A673 (cell line): ENCODE measurements around the gene RAPGEF5. TPM values are rescaled to one million over a fixed set of nuclear protein-coding genes. Genes with fewer than 3 reads are reported as not detected.
"Not testable (repeated sequence)": the region's sequence is repeated elsewhere in the genome, so short reads cannot be mapped to it uniquely, and the experiment has no call there.

ENCODE experiments used
- BruUV-seq: library from RNA; stranded (reverse); fragments of 400-500 nt; replicated peaks from 2 replicates; lab custom pipeline; 2021; lab: Mats Ljungman, UMichigan
- CTCF ChIA-PET: fragments of 300-600 bp; sonication (Branson Sonifier 250); formaldehyde crosslinking; loops from one replicate; lab custom pipeline; 2022; ENCODE audit warnings: antibody characterized with exemption; lab: Charles Lee
- POLR2A ChIA-PET: fragments of 300-600 bp; sonication (Branson Sonifier 250); formaldehyde crosslinking; loops from one replicate; lab custom pipeline; 2022; ENCODE audit warnings: antibody characterized with exemption; ENCODE audit not compliant: low non-redundant PET; lab: Charles Lee
- DNase-seq: peaks from one replicate; pipeline ENCODE4 v3.0.0-alpha.2; 2015; ENCODE audit warnings: low spot score
- H3K27ac ChIP-seq: fragments of 200-600 bp; sonication (generic); 2 replicates; pipeline ENCODE4 v1.5.1; 2016; ENCODE audit warnings: mixed run types, low read depth, mild to moderate bottlenecking, mixed read lengths, antibody characterized with exemption, low read length; ENCODE audit not compliant: poor library complexity, severe bottlenecking
- H3K27me3 ChIP-seq: fragments of 200-600 bp; sonication (generic); replicated peaks from 2 replicates; pipeline ENCODE4 v1.6.1; 2017; ENCODE audit warnings: mixed run types, low read depth, mild to moderate bottlenecking, mixed read lengths, antibody characterized with exemption, low read length; ENCODE audit not compliant: insufficient read depth, poor library complexity
- H3K36me3 ChIP-seq: fragments of 200-600 bp; sonication (generic); 2 replicates; pipeline ENCODE4 v1.6.1; 2016; ENCODE audit warnings: mixed run types, mild to moderate bottlenecking, mixed read lengths, antibody characterized with exemption, low read length; ENCODE audit not compliant: insufficient read depth, poor library complexity, severe bottlenecking
- H3K4me1 ChIP-seq: fragments of 200-600 bp; sonication (generic); 2 replicates; pipeline ENCODE4 v1.6.1; 2017; ENCODE audit warnings: mixed run types, mild to moderate bottlenecking, mixed read lengths, antibody characterized with exemption, low read length; ENCODE audit not compliant: insufficient read depth, poor library complexity, severe bottlenecking
- H3K4me3 ChIP-seq: fragments of 200-600 bp; sonication (generic); 2 replicates; pipeline ENCODE4 v1.5.1; 2016; ENCODE audit warnings: low read depth, mixed run types, mild to moderate bottlenecking, mixed read lengths, low read length; ENCODE audit not compliant: poor library complexity, severe bottlenecking
- H3K9me3 ChIP-seq: fragments of 200-600 bp; sonication (generic); 2 replicates; pipeline ENCODE4 v1.6.1; 2016; ENCODE audit warnings: mixed run types, low read depth, mild to moderate bottlenecking, mixed read lengths, antibody characterized with exemption, low read length; ENCODE audit not compliant: poor library complexity, severe bottlenecking
- CTCF ChIP-seq: fragments of 300-800, 200-600 bp; sonication (generic); conservative IDR thresholded peaks from 2 replicates; pipeline ENCODE4 v1.5.1; 2017; ENCODE audit warnings: low read depth, mild to moderate bottlenecking, antibody characterized with exemption, low read length, moderate library complexity, mixed read lengths
- EZH2 ChIP-seq: fragments of 200-600 bp; sonication (generic); IDR thresholded peaks from 2 replicates; pipeline ENCODE4 v1.6.1; 2017; ENCODE audit warnings: borderline replicate concordance, low read depth, mild to moderate bottlenecking, mixed read lengths, antibody characterized with exemption, low read length; ENCODE audit not compliant: poor library complexity, severe bottlenecking
- intact Hi-C: fragments of 100-400 bp; cut with micrococcal nuclease; formaldehyde crosslinking; loops from one replicate; pipeline ENCODE4 v1.10.0; 2022; ENCODE audit not compliant: unreplicated experiment
- total RNA-seq: library from RNA; stranded (reverse); gene quantifications from 2 replicates; pipeline ENCODE4 v1.2.3, GENCODE V29; 2021

RAPGEF5 gene
- total RNA-seq, 1 experiment from 2014 or later: 10.7 TPM

GRCh38 chr7:22082886-22083703 is 273.9 kb downstream of the RAPGEF5 start:
- Histone ChIP-seq H3K36me3 (no peaks in the 10 kb centered on the region), H3K4me1 (peaks cover 5% of the 10 kb centered on the region), H3K27ac (no peak overlapping the region), H3K27me3 (peaks cover 18% of the 10 kb centered on the region), H3K9me3 (no peaks in the 10 kb centered on the region), H3K4me3 (peak overlapping the region; percentile 61)
- ChIA-PET CTCF (interaction anchor here (0.6 to 0.9 kb wide), 5 partner anchors 32 to 832 kb away, joined by 3 to 7 read pairs (median 3); no protein-coding TSS in a partner anchor), POLR2A (interaction anchor here (0.6 kb wide), 1 partner anchor 219 kb away, joined by 10 read pairs; no protein-coding TSS in a partner anchor)
- peak; percentile 99 for TF ChIP-seq CTCF
- no peak for TF ChIP-seq EZH2
- intact Hi-C loops: loop anchor here (5.0 to 10.0 kb wide), 5 partner anchors 81 to 1298 kb away; partner anchors contain the start of genes DNAH11 and SP8
- no TSS peak for BruUV-seq
- peak; percentile 87 for DNase-seq

- H3K9me3 ChIP-seq: no peaks in the 10 kb centered on the region
- H3K4me1 ChIP-seq: peaks cover 5% of the 10 kb centered on the region
- peak; percentile 31 for DNase-seq
- intact Hi-C loops: loop anchor here (5.0 to 10.0 kb wide), 5 partner anchors 80 to 1298 kb away; partner anchors contain the start of genes DNAH11 and SP8
- BruUV-seq: no TSS peak
- peak overlapping the region; percentile 61 for H3K4me3 ChIP-seq
- no peak for TF ChIP-seq CTCF
- no peak for TF ChIP-seq EZH2
- POLR2A ChIA-PET: interaction anchor here (0.6 kb wide), 1 partner anchor 219 kb away, joined by 10 read pairs; no protein-coding TSS in a partner anchor
- H3K27ac ChIP-seq: no peak overlapping the region
- H3K36me3 ChIP-seq: no peaks in the 10 kb centered on the region
- CTCF ChIA-PET: interaction anchor here (0.9 kb wide), 1 partner anchor 253 kb away, joined by 3 read pairs; no protein-coding TSS in a partner anchor
- H3K27me3 ChIP-seq: peaks cover 24% of the 10 kb centered on the region
Measured at GRCh38 chr7:22082553-22082885, 274.4 kb downstream of the RAPGEF5 start.

- peaks cover 42% of the 10 kb centered on the region for H3K27me3 ChIP-seq
- H3K9me3 ChIP-seq, BruUV-seq, H3K36me3 ChIP-seq, H3K4me3 ChIP-seq, H3K4me1 ChIP-seq, POLR2A ChIA-PET, CTCF ChIA-PET, H3K27ac ChIP-seq, DNase-seq: not testable (repeated sequence)
- intact Hi-C loops: loop anchor here (5.0 to 10.0 kb wide), 5 partner anchors 78 to 1295 kb away; partner anchors contain the start of genes DNAH11 and SP8
Measured at GRCh38 chr7:22080219-22080618, 276.7 kb downstream of the RAPGEF5 start.

- H3K27ac ChIP-seq, H3K36me3 ChIP-seq, H3K4me1 ChIP-seq, intact Hi-C loops, H3K9me3 ChIP-seq, H3K4me3 ChIP-seq, DNase-seq, BruUV-seq, POLR2A ChIA-PET, CTCF ChIA-PET: not testable (repeated sequence)
- peaks cover 55% of the 10 kb centered on the region for H3K27me3 ChIP-seq
Measured at GRCh38 chr7:22078872-22079271, 278.1 kb downstream of the RAPGEF5 start.
